RWPE2 (cell line): ENCODE results near the gene COG8.
"Not testable (repeated sequence)": the region's sequence is repeated elsewhere in the genome, so short reads cannot be mapped to it uniquely, and the experiment has no call there.

Source experiments
- ATAC-seq: fragments of 200-7000 bp; cut with Tn5 transposase; 3 replicates; pipeline ENCODE4 v1.9.1; 2021; ENCODE audit warnings: low read depth
- DNase-seq: peaks from one replicate; pipeline ENCODE4 v3.0.0-alpha.2; 2020; ENCODE audit warnings: low spot score
- H3K27ac ChIP-seq: fragments of 450-650 bp; 2 replicates; pipeline ENCODE4 v1.5.1; 2017; ENCODE audit warnings: mild to moderate bottlenecking; ENCODE audit not compliant: poor library complexity, severe bottlenecking
- H3K27me3 ChIP-seq: fragments of 250-450 bp; sonication (Bioruptor Pico); 2 replicates; pipeline ENCODE4 v1.5.1; 2021; ENCODE audit warnings: mild to moderate bottlenecking, moderate library complexity; ENCODE audit not compliant: insufficient read depth, poor library complexity, severe bottlenecking
- H3K36me3 ChIP-seq: fragments of 250-450 bp; sonication (Bioruptor Pico); 2 replicates; pipeline ENCODE4 v1.5.1; 2020; ENCODE audit warnings: low read depth, mild to moderate bottlenecking, moderate library complexity
- H3K4me1 ChIP-seq: fragments of 250-450 bp; sonication (Bioruptor Pico); 2 replicates; pipeline ENCODE4 v1.5.1; 2021; ENCODE audit warnings: mild to moderate bottlenecking, moderate library complexity; ENCODE audit not compliant: insufficient read depth, poor library complexity, severe bottlenecking
- H3K4me3 ChIP-seq: fragments of 250-450 bp; sonication (Bioruptor Pico); 2 replicates; pipeline ENCODE4 v1.5.1; 2021; ENCODE audit warnings: mild to moderate bottlenecking, moderate library complexity; ENCODE audit not compliant: severe bottlenecking
- H3K9me3 ChIP-seq: fragments of 250-450 bp; sonication (Bioruptor Pico); 2 replicates; pipeline ENCODE4 v1.5.1; 2021; ENCODE audit warnings: mild to moderate bottlenecking, moderate library complexity; ENCODE audit not compliant: severe bottlenecking
- TF ChIP-seq, protein P1 (sequence below): fragments of 450-650 bp; IDR thresholded peaks from one replicate; pipeline ENCODE4 v1.5.1; 2017; ENCODE audit warnings: mild to moderate bottlenecking, moderate library complexity; ENCODE audit not compliant: poor library complexity, severe bottlenecking

COG8 gene

DNA sequence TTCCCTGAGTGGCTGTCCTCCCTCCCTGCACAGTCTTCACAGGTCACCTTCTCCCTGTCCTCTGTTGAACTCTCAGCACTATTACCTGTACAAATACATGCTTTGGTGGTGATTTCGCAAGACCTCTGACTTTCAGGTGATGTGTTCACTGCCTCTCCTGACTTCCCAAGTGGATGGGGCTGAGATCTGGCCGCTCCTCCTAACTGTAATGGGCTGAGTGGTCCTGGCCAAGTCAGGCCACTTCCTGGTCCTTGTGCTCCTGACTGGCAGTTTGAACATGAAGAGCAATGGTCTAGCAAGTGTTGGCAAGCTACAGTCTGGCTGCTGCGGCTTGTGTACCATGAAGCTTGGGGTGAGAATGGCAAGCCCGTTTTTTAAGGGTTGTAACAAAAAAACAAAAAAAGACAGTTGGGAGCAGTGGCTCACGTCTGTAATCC, 23.9 kb upstream of the COG8 start:
- TF ChIP-seq, protein P1, sequence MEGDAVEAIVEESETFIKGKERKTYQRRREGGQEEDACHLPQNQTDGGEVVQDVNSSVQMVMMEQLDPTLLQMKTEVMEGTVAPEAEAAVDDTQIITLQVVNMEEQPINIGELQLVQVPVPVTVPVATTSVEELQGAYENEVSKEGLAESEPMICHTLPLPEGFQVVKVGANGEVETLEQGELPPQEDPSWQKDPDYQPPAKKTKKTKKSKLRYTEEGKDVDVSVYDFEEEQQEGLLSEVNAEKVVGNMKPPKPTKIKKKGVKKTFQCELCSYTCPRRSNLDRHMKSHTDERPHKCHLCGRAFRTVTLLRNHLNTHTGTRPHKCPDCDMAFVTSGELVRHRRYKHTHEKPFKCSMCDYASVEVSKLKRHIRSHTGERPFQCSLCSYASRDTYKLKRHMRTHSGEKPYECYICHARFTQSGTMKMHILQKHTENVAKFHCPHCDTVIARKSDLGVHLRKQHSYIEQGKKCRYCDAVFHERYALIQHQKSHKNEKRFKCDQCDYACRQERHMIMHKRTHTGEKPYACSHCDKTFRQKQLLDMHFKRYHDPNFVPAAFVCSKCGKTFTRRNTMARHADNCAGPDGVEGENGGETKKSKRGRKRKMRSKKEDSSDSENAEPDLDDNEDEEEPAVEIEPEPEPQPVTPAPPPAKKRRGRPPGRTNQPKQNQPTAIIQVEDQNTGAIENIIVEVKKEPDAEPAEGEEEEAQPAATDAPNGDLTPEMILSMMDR: no peak
- DNase-seq: peak; percentile 52
- Histone ChIP-seq H3K4me1 (no peaks in the 10 kb centered on the region), H3K27ac (no peak overlapping the region), H3K27me3 (no peaks in the 10 kb centered on the region), H3K36me3 (peaks cover 38% of the 10 kb centered on the region), H3K4me3 (no peak overlapping the region), H3K9me3 (no peaks in the 10 kb centered on the region)
- peak; percentile 55; the same call in 2 of the 3 replicates for ATAC-seq

DNA sequence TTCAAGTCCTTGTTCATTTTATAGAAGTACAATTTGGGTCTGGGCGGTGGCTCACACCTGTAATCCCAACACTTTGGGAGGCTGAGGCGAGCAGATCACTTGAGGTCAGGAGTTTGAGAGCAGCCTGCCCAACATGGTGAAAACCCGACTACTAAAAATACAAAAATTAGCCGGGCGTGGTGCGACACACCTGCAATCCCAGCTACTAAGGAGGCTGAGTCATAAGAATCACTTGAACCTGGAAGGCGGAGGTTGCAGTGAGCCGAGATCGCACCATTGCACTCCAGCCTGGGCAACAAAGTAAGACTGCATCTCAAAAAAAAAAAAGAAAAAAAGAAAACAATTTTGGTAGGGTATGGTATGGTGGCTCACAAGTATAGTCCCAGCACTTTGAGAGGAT, 20.7 kb upstream of the COG8 start:
- DNase-seq: peak; percentile 17
- H3K27ac ChIP-seq, H3K4me1 ChIP-seq, H3K9me3 ChIP-seq, H3K27me3 ChIP-seq, H3K4me3 ChIP-seq, ATAC-seq: not testable (repeated sequence)
- H3K36me3 ChIP-seq: peaks cover 26% of the 10 kb centered on the region

DNA sequence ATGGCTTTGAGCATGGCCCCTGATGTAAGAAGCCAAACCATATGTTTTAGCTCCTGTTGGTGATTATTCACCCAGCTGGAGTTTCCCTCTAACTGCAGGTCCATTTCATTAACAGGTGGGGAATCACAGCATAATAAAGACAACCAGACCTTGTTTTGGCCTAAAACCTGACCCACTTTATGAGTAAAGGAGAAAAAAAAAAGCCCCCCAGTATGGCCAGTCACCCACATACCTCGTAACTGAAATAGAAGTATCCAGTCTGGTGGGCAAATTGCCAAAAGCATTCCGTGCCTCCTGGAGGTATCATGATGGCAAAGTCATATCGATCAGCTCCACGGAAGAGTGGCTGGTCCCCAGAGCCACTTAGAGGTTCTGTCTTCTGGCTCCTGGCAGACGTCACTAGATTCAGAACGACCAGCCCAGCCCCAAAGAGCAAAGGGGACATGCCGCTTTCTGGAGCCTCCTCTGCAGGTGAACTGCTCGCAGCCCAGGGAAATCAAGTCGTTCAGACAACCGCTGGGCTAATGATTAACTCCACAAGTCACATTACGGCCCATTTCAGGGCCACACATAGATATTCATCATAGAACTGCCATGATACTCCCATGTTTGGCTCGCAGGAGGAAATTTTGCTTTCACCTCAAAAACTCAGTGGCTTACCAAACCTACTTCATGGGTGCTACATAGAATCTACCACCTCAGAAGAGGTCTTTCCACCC, 12.1 kb upstream of the COG8 start, which contains the start of gene TMED6:
Gene TMED6 (minus strand): TSS at position 478 of the 719 bp plus-strand sequence. CDS start 33 bp downstream, at position 445.
- H3K9me3 ChIP-seq: no peaks in the 10 kb centered on the region
- H3K27me3 ChIP-seq: no peaks in the 10 kb centered on the region
- no peak within 1 kb of the TSS for H3K27ac ChIP-seq
- H3K4me1 ChIP-seq: no peaks in the 10 kb centered on the region
- TF ChIP-seq, protein P1: no peak
- peaks cover 13% of the 10 kb centered on the region for H3K36me3 ChIP-seq
- DNase-seq (peak; percentile 44), ATAC-seq (no peak)
- no peak within 1 kb of the TSS for H3K4me3 ChIP-seq

DNA sequence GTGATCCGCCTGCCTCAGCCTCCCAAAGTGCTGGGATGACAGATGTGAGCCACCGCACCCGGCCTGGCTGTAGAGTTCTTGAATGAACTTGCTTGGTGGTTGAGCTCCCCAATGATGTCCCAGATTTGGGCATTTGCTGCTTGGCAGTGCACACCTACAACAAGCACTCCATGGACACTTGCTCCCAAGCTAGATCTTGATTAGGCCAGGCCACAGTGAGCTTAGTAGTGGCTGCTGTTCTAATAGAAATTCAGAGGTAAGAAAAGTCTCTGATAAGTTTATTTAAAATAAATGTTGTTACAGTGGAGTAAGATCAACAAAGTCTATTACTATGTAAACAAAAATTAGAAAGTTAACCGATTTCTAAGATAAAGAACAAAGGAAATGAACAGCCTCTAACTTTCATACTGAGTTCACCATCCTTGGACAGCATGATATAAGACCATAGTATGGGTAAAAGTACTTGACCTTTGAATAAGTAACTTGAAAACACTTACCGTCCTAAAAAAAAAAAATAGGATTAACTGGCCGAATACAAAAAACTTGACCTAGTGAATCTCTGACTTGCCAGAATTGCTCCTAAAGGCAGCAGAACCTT, 11.3 kb upstream of the COG8 start:
- Histone ChIP-seq H3K27ac (no peak overlapping the region), H3K27me3 (no peaks in the 10 kb centered on the region), H3K4me1 (no peaks in the 10 kb centered on the region), H3K9me3 (no peaks in the 10 kb centered on the region), H3K36me3 (peaks cover 5% of the 10 kb centered on the region), H3K4me3 (no peak overlapping the region)
- ATAC-seq (no peak), DNase-seq (peak; percentile 19)
- TF ChIP-seq, protein P1: no peak

DNA sequence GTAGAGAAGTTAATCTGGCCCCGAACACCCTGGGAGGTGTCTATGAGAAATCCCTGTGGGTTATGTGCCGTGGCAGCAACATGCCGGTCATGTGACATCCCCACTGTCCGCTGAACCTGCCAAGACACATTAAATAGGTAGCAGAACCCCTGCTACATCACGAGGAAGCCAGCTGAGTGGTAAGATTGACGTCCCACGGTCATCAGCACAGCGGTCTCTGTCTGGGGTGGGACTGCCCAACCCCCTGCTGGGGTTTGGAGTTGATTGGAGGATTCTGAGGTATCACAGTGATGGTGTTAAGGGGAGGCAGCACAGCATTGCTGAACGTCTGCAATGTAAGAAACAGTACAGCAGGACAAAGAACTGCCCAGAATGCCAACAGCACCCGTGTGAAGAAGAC, 10.2 kb upstream of the COG8 start:
- H3K4me1 ChIP-seq: no peaks in the 10 kb centered on the region
- TF ChIP-seq, protein P1: no peak
- no peaks in the 10 kb centered on the region for H3K9me3 ChIP-seq
- H3K27ac ChIP-seq: no peak overlapping the region
- ATAC-seq (no peak), DNase-seq (no peak)
- no peak overlapping the region for H3K4me3 ChIP-seq
- no peaks in the 10 kb centered on the region for H3K27me3 ChIP-seq
- H3K36me3 ChIP-seq: peaks cover under 1% of the 10 kb centered on the region; the same call in 1 of the 2 replicates
